ENCODE data around the gene DPF3.

Gene DPF3

DNA sequence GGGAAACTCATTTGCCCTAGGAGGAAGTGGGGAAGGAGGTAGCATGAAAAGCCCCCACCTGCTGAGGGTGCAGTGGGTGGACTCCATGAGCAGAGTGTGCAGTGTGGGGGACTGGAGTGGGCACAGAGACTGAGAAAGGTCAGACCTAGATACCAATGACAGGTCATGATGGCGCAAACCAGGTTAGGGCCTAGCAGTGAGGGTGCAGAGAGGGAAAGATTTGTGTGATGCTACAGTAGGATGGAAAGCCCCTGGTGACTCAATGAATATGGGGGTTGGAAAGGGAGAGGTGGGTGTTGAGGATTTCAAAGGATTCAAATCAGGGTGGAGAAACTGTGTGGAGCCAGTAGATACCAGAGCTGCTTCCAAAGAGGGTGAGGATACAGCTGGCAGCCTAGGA, 319.2 kb downstream of the DPF3 start:
- DNase-seq (ENCODE audit: low read depth in 2 of 2, low spot score in 1 of 2): no peak

GRCh38 chr14:72573725-72574417, 320.0 kb downstream of the DPF3 start:
- DNase-seq (ENCODE audit: low read depth in 2 of 2, low spot score in 1 of 2): no peak

All from stimulated activated CD8-positive, alpha-beta memory T cell treated with anti-CD3 and anti-CD28 coated beads, Interleukin-4, amount 100 ng/mL, for 1 hour (primary cell).